GM19438 (cell line): Measurements from ENCODE around the gene XAGE3.
A peak's percentile ranks its signal among the peaks of the same experiment; 100 is the strongest.
"Not testable (repeated sequence)": the region's sequence is repeated elsewhere in the genome, so short reads cannot be mapped to it uniquely, and the experiment has no call there.

Experiments
- ATAC-seq: cut with Tn5 transposase; IDR thresholded peaks from one replicate; pipeline ENCODE4 v1.9.1; 2021; ENCODE audit warnings: low read depth; ENCODE audit not compliant: unreplicated experiment

The XAGE3 gene, protein sequence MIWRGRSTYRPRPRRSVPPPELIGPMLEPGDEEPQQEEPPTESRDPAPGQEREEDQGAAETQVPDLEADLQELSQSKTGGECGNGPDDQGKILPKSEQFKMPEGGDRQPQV

DNA sequence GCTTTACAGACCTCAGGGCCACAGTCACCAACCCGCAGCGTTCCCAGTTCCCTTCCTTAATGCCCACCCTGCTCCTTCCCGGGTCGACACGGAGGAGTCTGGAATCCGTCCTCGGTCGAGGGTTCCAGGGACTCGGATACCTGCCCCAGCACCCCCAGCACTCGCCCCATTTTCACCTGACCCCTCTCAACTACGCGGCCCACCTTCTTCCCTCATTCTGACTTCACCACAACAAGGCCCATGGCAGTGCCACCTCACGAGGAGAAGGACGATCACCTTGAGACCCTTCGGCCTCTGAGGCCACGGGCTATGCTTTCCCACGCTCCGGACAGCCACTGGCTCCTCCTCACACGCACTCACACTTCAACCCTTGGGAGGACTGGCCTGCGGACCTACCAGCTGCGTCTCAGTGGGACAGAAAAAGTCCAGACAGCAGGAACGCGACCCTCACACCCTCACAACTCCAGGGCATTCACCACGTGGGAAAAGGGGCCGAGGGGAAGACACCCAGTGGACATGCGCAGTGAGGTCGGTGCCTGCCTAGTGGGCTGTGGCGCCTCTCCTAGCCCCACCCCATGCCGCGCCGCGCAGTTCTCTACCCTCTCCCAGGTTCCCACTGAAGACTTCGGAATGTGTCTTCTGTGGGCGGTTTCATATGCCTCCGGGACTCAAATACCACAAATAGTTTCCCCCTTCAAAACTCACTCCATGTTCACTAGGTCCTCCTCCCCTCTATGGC lies at the start of gene XAGE3:
XAGE3 (minus strand) TSS at position 474 of the 739 bp plus-strand sequence. CDS start 950 bp downstream, outside the sequence.
- ATAC-seq, result no peak

DNA sequence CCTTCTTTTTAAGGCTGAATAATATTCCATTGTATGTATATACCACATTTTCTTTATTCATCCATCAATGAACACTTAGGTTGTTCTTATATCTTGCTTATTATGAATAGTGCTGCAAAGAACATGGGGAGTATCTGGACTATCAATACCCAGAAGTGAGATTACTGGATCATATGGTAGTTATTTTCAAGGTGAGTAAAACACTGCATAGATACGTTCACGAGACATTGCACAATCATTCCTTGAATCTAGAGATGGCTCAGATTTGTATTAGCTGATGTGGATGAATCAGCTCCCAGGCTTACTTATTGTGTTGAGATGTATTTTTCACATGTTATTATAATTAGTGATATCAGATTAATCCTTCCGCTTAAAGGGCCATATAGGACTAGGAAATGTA lies 46.8 kb upstream of the XAGE3 start:
- not testable (repeated sequence) for ATAC-seq

DNA sequence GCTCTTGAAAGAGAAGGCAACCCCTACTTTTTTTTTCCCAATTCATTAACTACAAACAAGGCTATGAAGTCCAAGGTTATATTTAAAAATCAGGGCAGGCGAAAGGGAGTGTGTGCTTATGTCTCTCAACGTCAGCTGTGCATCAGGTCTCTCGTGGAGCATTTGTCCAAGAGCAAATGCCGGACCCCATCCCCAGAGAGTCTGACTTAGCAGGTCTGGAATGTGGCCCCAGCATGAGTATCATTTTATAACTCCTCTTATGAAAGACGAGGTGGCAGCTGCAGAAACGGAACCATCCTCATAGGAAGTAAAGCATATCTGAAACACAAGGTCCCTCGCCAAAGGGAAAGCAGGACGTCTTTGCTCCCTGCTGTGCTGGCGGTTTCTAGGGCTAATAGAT lies 45.8 kb upstream of the XAGE3 start:
- not testable (repeated sequence) for ATAC-seq

DNA sequence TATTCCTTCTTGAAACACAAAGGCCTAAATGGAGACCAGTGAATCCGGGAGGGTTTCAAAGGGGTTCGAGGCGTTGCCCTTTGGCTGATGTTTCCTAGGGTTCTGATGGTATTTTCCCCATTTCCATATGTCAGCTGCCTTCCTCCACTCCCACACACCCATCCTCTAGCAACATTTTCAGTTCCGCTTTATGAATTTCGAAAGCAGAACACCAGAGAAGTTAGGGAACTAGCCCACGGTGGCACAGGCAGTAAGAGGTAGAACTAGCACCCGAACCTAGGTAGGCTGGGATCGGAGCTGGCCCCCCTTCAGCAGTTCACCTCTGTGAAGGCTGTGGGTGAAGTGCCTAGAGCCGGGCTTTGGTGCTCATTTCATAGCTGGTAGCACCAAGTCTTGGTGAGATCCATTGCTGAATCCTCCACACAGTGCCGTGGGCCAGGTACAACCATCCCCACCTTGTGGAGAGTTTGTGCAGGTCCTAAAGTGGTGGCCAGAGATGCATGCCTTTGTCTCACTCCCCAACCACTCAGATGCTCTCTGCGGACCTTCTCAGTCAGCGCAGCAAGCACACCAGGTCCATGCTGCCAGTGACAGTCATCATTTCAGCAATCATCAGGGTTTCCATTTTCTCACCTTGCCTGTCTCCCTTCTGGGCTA lies 41.6 kb upstream of the XAGE3 start:
- ATAC-seq, result not testable (repeated sequence)

DNA sequence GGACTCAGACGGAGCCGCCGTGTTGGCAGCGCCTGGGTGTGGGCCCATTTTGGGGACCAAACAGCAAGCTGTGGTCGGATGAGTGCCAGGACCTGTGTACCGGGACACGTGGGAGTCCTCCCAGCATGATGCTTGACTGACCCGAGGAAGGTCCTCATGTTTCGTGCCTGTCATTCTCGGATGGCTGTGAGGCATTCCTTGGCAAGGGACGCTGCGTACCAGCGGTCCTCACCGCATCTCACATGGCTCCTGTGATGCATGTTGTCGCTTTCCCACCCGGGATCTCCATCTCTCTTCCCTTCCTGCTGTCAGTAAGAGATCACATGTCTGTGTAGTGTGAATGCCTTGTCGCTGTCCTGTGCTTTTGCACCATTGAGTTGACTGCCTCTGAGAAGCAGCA lies 40.0 kb upstream of the XAGE3 start:
- not testable (repeated sequence) for ATAC-seq

DNA sequence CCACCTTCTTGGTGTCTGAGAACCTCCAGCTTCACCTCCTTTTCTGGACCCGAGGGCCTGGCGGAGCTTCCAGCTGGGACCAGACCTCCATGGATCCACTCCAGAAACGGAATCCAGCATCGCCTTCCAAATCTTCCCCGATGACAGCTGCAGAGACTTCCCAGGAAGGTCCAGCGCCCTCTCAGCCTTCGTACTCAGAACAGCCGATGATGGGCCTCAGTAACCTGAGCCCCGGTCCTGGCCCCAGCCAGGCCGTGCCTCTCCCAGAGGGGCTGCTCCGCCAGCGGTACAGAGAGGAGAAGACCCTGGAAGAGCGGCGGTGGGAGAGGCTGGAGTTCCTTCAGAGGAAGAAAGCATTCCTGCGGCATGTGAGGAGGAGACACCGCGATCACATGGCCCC lies 39.3 kb upstream of the XAGE3 start:
- not testable (repeated sequence) for ATAC-seq

DNA sequence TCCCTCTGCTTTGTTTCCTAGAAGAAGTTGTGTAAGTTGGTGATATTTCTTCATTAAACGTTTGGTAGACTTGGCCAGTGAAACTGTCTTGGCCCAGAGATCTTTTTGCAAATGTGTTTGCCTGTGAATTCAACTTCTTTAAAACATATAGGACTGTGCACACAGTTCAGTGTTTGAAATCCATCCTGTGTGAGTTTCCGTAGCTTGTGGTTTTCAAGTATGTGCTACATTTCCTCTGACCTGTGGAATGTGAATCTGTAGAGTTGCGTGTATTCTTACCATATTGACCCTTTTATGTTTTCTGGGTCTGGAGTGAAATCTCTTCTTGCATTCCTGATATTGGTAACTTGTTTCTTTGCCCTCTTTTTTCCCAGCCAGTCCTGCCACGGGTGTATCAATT lies 38.2 kb upstream of the XAGE3 start:
- not testable (repeated sequence) for ATAC-seq

DNA sequence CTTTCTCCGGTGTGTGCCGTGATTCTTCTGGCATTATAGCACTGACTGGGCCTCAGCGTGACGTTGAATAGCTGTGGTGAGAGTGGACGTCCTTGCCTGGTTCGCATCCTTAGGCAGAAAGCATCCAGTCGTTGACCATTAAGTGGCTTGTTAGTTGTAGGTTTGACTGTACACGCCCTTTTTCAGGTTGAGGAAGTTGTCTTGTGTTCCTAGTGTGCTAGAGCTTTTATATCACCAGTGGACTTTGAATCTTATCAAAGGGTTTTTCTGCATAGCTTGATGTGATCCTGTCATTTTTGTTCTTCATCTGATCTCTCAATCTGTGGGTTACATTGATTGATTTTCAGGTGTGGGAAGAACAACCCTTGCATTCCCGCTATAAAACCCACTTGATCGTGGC lies 37.6 kb upstream of the XAGE3 start:
- not testable (repeated sequence) for ATAC-seq

DNA sequence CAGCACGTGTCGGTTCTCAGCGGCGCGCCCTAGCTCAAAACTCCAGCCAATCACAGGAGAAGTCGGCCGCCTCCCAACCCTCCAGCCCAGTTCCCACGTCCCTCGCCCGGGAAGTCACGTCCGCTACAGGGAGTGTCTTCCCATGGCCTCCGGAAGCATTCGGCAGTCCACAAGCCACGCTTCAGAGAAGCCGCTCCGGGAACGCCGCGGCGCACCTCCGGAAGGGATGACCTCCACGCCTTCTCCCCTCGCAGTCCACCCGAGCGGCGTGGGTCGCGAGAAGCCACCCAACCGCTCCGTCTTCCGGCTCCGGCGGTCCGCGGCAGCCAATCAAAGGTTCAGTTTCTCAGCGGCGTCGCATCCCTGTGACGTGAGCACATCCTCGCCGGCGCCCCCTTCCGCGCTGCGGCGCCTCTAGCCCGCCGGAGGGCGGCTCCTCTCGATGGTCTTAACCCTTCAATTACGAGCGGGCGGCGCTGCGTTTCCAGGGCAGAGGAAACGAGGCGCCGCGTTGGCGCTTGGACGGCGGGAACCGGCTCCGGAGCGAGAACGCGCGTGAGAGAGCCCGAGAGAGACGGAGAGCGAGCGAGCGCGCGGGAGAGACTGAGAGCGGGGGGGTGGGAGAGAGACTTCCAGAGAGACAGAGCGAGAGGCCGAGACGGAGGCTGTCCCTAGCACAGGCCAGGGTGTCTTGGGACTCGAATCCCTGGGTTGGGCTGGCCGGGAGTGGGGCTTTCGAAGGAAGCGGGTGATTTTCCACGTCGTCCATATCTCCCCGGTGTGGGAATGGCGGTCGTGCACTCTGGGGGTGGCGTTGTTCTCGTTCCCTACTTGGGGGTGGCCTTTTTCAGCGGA lies 29.2 kb upstream of the XAGE3 start, which contains the start of gene FAM156B:
FAM156B (plus strand) TSS at position 476 of the 855 bp plus-strand sequence. CDS start 9,896 bp downstream, outside the sequence.
- ATAC-seq, result peak; percentile 72

DNA sequence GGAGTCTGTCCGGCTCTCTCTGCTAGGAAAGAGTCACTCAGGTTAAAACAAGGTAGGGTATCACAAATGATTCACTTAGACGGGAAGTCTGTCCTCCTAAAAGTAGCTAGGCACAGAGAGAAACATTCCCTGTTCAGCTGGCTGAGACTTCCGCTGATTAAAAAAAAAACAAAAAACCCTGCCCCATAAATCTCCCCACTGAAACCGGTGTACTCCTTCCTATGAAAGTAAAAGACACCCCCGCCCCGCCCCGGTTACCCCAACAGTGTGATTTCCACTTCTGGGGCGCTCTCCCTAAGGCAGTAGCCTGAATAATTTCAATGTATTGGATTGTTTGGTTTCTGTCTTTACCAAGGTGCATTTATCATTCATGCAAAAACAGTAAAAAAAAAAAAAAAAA lies 28.6 kb upstream of the XAGE3 start:
- peak; percentile 34 for ATAC-seq

DNA sequence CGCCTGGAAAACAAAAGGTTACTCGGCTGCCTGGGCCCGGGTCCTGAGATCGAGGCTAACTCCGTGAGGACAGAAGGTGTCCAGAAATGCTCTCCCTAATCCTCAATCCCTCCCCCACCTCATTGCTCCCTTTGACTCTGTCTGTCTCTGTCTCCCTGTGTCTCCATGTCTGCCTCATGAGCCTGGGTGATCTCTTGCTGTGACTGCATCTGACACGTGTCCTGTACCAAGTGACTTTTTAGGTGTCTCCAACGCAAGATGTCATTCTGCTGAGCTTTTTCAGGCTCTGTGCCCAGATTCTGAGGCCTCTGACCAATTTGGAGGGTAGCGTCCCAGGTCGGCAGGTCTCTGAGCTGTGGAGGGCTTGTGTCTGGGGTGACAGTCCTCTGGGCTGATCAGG lies 20.2 kb upstream of the XAGE3 start:
- not testable (repeated sequence) for ATAC-seq

DNA sequence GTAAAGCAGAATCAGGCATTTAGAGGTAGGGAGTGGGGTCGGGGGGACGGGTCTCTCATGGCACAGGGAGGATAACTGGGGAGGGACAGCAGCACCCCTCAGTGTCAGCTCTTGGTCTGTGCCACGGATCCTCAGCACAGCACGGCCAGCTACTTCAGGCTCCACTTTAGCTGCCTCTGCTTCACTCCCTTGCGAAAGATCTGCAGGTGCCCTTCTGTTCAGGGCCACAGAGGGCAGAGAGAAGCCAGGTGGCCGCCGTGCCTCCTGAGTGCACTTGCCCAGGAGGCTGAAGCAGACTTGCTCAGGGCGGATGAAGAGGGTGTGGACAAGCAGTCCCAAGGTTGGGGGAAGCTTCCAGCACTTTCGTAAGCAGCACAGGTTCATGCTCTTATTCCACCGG lies 19.6 kb upstream of the XAGE3 start:
- not testable (repeated sequence) for ATAC-seq

DNA sequence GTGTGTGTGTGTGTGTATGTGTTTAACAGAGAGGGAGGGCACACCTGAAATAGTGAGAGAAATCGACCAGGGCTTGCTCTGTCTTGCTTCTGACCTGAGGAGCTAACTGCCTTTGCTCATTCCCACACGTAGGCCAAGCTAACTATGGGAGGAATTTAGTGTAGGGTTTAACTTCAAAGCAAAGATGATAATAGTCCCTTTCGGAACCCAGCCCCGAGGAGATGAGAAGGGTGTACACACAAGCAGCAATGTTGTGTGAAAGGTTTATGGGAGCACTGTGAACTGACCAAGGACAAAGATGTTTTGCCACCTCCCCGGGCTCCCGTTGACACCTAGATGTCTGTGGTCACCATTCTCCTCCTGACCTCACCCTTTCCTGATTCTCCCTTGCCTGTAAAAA lies 8.5 kb upstream of the XAGE3 start:
- ATAC-seq, result not testable (repeated sequence)

DNA sequence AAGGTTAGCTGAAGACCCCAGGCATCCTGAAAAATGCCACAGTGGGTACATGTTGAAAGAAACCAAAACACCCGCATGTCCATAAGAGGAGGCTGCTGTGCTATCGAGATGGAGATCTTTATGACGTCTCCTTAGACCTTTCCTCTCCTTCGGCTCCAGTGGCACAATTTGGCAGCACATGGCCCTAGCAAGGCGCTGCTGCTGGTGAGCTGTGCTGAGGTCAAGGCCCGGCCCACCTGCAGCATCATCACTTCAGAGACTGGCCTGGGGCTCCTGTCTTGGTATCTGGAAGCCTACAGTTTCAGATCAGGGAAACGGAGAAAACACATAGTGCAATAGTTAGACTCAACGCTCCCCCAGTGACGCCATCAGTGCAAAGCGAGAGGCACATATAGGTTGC lies 7.6 kb upstream of the XAGE3 start:
- ATAC-seq, result not testable (repeated sequence)

DNA sequence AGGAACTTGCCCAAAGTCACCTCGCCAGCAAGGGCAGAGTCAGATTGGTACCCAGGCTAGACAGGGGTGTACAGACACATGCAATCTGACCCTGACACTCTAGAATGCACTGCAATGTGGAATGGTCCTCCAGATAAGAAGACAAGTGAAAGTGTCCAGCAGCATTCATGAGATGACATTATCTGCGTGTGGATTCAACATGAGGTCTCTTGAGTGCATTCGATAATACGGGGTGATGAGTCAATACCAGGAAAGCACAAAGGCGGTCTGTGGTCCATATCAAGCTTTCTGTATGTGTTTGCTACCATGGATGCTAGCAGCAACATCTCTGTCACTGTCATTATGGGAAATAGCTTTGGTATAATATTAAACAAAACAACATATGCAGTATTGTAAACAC lies 6.8 kb upstream of the XAGE3 start:
- ATAC-seq, result no peak

DNA sequence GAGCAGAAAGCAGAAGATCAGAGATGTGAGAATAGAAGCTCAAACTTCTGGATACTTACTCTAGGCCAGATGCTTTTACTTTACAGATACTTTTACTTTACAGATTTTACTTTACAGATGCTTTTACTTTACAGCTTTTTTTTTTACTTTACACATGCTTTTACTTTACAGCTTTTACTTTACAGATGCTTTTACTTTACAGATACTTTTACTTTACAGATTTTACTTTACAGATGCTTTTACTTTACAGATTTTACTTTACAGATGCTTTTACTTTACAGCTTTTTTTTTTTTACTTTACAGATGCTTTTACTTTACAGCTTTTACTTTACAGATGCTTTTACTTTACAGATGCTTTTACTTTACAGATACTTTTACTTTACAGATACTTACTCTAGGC lies 5.9 kb upstream of the XAGE3 start:
- ATAC-seq, result not testable (repeated sequence)

DNA sequence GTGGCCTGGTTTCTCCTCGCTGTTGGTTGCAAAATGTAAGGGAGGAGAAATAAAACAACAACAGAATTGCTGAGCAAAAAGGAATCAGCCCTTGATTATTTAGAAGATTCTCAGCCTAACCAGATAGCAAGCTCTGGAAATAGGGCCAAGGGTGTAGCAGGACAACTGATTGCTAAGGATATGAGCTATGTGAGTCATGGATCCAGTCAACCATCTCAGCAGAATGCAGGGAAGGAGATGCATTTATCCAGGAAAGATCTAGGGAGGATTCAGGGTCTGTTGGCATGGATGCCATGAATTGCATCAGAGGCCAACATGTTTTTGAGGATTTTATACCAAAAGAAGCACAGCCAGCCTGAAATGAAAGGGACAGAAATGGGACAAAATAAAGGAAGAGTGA lies 2.2 kb upstream of the XAGE3 start:
- no peak for ATAC-seq

DNA sequence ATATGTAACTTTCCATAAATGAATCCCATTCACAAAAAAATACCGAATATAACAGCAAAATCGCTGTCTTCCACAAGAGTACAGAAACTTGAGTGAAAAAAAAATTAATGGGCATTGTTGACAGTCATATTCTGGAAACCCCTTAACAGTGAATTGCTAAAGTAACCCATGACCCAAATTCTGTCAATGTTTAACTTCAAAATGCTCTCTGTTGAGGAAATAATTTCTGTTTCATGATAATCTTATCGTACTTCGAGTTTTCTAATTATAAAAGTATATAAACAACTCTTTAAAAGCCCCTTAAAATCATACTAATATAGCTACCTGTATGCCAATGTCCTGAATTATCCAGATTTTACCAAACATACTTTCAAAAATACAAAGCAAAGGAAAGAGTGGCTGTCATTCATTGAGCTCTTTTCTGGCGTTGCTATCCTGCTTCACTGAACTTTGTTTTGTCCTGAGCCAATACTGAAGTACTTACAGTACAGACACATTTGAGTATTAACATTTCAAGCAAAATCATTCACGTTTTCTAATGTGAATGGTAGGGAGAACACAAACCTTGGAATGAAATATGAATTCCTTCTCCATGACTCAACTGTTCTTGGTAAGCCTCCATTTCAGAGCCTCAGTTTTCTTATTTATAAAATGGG lies 2.4 kb downstream of the XAGE3 start:
- no peak for ATAC-seq

DNA sequence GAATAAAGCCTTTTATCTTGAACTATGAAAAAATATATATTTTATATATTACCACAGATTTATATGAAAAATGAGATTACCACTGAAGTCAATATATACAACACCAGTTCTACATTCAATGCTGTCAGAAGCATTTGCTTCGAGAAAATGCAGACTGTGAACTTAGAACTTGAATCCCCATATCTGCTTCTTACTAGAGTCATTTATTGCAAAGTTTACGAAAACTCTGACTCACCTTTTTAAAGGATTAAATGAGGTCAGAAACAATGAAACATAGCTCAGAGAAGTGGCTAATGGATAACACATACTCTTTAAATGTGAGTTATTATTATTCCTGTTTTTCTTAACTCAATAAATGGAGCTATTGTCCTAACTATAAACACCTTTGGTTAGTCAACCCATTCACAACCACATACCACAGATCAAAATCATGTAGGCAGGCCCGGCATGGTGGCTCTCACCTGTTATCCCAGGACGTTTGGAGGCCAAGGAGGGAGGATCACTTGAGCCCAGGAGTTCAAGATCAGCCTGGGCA lies 10.8 kb downstream of the XAGE3 start:
- not testable (repeated sequence) for ATAC-seq
